ENCODE data around the gene TOGARAM1.

DNA sequence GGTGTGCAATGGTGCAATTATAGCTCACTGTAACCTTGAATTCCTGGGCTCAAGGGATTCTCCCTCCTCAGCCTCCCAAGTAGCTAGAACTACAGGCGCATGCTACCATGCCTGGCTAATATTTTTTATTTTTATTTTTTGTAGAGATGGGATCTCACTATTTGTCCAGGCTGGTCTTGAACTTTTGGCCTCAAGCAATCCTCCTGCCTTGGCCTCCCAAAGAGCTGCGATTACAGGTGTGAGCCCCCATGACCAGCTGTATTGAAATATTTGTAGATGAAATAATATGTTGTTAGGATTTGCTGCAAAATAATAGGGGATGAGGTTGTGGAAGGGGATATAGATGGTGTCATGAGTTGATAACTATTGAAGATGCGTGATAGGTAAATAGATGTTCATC is 5.1 kb upstream of the TOGARAM1 start:
- no peak for TF ChIP-seq CTCF (conservative IDR thresholded peaks at IDR 0.05; ENCODE audit: low read depth, low read length)
- TF ChIP-seq EZH2phosphoT487 (IDR thresholded peaks at IDR 0.05; ENCODE audit: borderline replicate concordance, low read length): no peak

Measured in PC-3 (cell line).